ENCODE measurements around the gene LRTM2.

Gene LRTM2

DNA sequence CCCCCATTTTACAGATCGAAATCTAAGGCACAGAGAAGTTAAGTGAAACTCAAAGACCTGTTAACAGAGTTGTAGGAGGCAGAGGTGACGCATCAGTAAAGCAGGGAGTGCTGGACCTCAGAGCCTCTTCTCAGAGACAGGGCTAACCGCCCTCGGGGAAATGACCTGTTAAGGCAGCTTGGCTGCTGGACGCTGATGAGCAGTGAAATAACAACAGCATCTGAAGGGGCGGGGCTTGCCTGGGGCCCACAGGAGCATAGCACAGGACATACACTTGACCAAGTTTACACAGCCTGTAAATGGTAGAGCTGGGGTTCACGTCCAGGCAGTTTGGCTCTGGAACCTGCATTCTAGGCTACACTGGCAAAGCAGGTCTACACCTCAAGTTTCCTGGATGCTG, 39.3 kb downstream of the LRTM2 start:
- Mint-ChIP-seq H3K4me3 (no peak overlapping the region), H3K36me3 (peaks cover 8 to 11% of the 10 kb centered on the region in 2 donors), H3K9me3 (peaks cover 8 to 15% of the 10 kb centered on the region in 2 donors), H3K27ac (no peak overlapping the region), H3K4me1 (no peaks in the 10 kb centered on the region), H3K27me3 (peaks cover 9 to 16% of the 10 kb centered on the region in 2 donors)
- ATAC-seq (replicated peaks), result no peak
- no peak for DNase-seq

DNA sequence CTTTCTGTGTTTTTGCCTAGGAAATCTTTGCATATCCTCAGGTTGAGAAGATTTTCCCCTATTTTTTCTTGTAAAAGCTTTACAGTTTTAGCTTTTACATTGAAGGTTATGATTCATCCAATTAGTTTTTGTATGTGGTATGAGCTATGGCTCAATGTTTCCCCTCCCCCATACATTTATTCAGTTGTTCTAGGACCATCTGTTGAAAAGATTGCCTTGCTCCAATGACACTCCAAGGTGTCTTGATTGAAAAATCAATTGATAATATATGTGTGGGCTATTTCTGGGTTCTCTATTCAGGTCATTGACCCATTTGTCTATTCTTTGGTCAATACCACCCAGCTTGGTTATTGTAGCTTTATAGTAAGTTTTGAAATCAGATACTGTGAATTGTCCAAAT, 42.6 kb downstream of the LRTM2 start:
- Mint-ChIP-seq H3K4me3 (no peak overlapping the region), H3K36me3 (peaks cover 0 to 1% of the 10 kb centered on the region in 2 donors), H3K27me3 (peaks cover 13 to 29% of the 10 kb centered on the region in 2 donors), H3K9me3 (peaks cover 0 to 4% of the 10 kb centered on the region in 2 donors), H3K27ac (no peak overlapping the region), H3K4me1 (no peaks in the 10 kb centered on the region)
- DNase-seq (no peak), ATAC-seq (replicated peaks) (no peak)

DNA sequence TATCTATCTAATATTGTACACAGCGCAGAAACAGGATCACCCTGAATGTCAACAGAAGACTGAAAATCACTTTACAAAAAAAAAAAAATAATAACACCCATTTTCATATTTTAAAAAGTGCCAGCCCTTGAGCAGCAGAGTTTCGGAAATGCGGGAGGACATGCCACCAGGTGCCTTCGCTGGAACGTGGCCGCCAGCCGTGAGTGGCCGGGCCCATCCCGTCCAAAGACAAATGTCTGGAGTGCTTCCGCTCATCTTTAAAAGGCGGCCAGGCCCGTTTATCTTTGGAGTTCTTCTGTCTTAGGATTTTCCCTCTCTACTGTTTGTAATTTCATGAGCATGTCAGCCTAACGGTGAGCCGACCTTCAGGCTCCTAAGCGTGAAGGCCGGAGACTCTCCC, 43.5 kb downstream of the LRTM2 start:
- Mint-ChIP-seq H3K4me3 (no peak overlapping the region), H3K4me1 (no peaks in the 10 kb centered on the region), H3K27me3 (peaks cover 18 to 38% of the 10 kb centered on the region in 2 donors), H3K36me3 (peaks cover 0 to 1% of the 10 kb centered on the region in 2 donors), H3K27ac (no peak overlapping the region), H3K9me3 (peaks cover 4% of the 10 kb centered on the region in 2 donors)
- ATAC-seq (replicated peaks), result no peak
- DNase-seq, result no peak

DNA sequence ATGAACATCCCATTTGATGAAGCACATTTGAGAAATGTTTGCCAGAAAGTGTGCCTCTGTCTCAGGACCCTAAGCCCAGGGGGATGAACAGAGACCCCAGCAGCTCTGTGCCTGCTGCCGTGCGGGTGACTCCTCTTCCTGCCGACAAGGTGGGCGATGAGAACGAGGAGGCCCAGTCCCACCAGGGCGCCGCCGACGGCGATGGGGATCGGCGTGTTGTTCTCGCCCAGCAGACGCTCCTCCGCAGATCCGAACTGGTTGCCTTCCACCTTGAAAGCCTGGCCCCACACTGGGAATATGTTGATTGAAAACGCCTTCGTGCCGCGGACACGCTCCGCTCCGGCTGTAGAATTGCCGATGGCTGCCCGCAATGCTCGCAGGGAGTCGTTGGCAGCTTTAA, 44.1 kb downstream of the LRTM2 start:
- ATAC-seq (replicated peaks) (no peak), DNase-seq (no peak)
- Mint-ChIP-seq H3K9me3 (peaks cover 4 to 5% of the 10 kb centered on the region in 2 donors), H3K4me1 (no peaks in the 10 kb centered on the region), H3K4me3 (no peak overlapping the region), H3K36me3 (peaks cover 0 to 1% of the 10 kb centered on the region in 2 donors), H3K27ac (no peak overlapping the region), H3K27me3 (peaks cover 20 to 38% of the 10 kb centered on the region in 2 donors)

DNA sequence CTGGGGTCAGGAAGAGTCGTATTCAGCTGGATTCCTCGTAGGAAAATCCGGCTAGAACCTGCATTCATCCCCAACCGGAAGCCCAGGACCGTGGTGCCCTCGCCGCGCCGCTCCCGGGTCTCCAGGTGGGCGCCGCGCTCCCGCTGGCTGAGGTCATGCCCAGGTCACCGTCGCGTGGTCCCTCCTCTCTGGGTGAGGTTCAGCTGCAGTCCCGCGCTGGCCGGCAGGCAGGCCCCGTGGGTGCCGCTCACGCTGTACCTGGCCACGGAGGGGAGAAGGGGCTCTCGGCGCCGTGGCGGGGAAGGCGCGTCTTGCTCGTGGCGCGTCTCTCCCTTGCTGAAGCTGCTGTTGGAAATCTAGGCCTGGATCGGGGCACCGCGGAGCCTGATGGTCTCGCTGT, 44.5 kb downstream of the LRTM2 start:
- DNase-seq (no peak), ATAC-seq (replicated peaks) (no peak)
- H3K27ac Mint-ChIP-seq, result no peak overlapping the region
- no peak overlapping the region for H3K4me3 Mint-ChIP-seq
- H3K36me3 Mint-ChIP-seq, result peaks cover 0 to 1% of the 10 kb centered on the region in 2 donors
- no peaks in the 10 kb centered on the region for H3K4me1 Mint-ChIP-seq
- peaks cover 4 to 6% of the 10 kb centered on the region in 2 donors for H3K9me3 Mint-ChIP-seq
- peaks cover 21 to 38% of the 10 kb centered on the region in 2 donors for H3K27me3 Mint-ChIP-seq

DNA sequence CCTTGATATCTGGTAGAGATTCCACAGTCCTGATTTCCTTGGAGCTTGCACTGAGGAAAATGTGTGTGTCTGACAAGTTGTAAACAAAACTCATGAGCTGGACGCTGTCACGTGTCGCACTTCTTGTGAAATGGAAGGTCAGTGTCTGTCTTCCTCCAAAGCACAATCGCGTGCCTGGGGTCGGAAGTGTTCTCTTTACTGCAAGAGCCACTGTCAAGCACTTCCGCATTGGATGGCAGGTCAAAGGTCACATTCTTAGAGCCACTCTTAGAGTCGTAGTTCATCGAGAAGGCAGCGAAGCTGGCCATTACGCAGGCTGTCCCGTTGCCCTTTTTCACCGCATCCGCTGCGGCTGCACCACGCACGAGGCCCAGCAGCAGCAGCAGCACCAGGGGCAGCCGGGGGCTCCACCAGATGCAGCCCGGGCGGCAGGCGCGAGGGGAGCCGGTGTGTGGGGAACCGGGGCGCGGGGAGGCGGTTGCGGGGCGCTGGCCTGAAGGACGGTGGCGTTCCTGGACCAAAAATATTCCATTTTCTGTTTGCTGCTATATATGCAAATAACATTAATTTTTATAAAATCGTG, 45.0 kb downstream of the LRTM2 start:
- Mint-ChIP-seq H3K4me1 (no peaks in the 10 kb centered on the region), H3K36me3 (peaks cover 0 to 1% of the 10 kb centered on the region in 2 donors), H3K9me3 (peaks cover 5 to 6% of the 10 kb centered on the region in 2 donors), H3K27ac (no peak overlapping the region), H3K4me3 (no peak overlapping the region), H3K27me3 (peaks cover 17 to 38% of the 10 kb centered on the region in 2 donors)
- DNase-seq (no peak), ATAC-seq (replicated peaks) (no peak)

DNA sequence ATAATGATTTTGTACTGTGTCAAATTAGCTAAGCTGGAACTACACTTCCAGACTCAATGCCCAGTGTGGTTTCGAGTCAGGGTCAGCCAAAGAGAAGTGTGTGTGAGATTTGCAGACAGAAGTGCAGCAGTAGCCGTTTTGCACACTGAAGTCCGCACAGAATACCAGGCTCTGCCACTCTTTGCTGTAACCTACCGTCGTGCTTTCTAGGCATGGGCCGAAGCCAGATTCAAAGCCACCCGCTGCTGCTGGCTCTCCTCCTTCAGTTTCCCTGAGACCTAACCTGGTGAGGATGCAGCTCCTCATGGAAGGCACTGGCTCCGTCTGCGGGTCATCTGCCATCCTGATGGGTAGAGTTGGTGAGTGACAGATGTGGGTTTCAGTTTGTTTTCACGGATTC, 48.8 kb downstream of the LRTM2 start:
- peaks cover 15 to 18% of the 10 kb centered on the region in 2 donors for H3K9me3 Mint-ChIP-seq
- H3K4me3 Mint-ChIP-seq, result no peak overlapping the region
- no peaks in the 10 kb centered on the region for H3K4me1 Mint-ChIP-seq
- no peak overlapping the region for H3K27ac Mint-ChIP-seq
- H3K36me3 Mint-ChIP-seq, result peaks cover 0 to 1% of the 10 kb centered on the region in 2 donors
- H3K27me3 Mint-ChIP-seq, result peaks cover 12 to 38% of the 10 kb centered on the region in 2 donors
- no peak for ATAC-seq (replicated peaks)
- DNase-seq, result no peak

DNA sequence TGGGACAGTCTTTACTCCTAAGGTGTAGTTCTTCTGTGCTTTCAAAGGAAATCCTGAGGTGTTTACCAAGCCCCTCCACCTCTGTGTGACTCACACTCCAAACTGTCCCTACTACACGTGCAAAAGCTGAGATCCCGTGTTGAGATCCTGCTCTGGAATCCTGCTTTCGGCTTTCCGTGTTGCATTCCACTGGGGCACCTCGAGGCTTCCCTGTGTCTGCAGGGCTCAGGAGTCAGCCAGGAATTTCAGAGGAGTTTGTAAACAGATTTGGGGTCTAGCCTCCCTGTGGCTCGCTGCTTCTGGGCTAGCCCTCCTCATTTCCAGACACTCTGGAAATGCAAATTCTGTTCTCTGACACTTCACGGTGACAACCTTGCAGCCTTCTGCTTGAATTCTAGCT, 49.7 kb downstream of the LRTM2 start:
- H3K4me1 Mint-ChIP-seq, result no peaks in the 10 kb centered on the region
- peaks cover 15 to 18% of the 10 kb centered on the region in 2 donors for H3K9me3 Mint-ChIP-seq
- H3K27ac Mint-ChIP-seq, result no peak overlapping the region
- H3K4me3 Mint-ChIP-seq, result no peak overlapping the region
- ATAC-seq (replicated peaks) (no peak), DNase-seq (no peak)
- H3K36me3 Mint-ChIP-seq, result peaks cover 0 to 1% of the 10 kb centered on the region in 2 donors
- H3K27me3 Mint-ChIP-seq, result peaks cover 16 to 31% of the 10 kb centered on the region in 2 donors

DNA sequence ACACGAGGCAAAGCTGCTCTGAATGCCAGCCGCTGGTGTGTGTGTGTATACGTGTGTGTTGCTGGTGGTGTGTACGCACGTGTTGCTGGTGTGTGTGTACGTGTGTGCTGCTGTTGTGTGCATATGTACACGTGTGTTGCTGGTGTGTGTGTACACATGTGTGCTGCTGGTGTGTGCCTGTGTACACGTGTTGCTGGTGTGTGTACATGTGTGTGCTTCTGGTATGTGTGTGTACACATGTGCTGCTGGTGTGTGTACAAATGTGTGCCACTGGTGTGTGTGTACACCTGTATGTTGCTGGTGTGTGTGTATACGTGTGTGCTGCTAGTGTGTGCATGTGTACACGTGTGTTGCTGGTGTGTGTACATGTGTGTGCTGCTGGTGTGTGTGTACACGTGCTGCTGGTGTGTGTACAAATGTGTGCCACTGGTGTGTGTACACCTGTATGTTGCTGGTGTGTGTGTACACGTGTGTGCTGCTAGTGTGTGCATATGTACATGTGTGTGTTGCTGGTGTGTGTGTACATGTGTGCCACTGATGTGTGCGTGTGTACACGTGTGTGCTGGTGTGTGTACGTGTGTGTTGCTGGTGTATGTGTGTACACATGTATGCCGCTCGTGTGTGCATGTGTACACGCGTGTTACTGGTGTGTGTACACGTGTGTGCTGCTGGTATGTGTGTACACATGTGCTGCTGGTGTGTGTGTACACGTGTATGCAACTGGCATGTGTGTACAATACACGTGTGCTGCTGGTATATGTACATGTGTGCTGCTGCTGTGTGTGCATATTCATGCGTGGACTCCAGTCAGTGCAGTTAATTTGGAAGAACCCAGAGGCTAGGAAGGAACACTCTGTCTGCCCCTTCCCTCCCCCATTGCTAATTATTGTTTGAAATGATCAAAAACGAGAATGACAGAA, 50.9 kb downstream of the LRTM2 start:
- Mint-ChIP-seq H3K27ac (no peak overlapping the region), H3K4me3 (no peak overlapping the region), H3K4me1 (no peaks in the 10 kb centered on the region), H3K27me3 (peaks cover 16 to 29% of the 10 kb centered on the region in 2 donors), H3K9me3 (peaks cover 14 to 18% of the 10 kb centered on the region in 2 donors), H3K36me3 (no peaks in the 10 kb centered on the region)
- ATAC-seq (replicated peaks), result no peak
- no peak for DNase-seq

DNA sequence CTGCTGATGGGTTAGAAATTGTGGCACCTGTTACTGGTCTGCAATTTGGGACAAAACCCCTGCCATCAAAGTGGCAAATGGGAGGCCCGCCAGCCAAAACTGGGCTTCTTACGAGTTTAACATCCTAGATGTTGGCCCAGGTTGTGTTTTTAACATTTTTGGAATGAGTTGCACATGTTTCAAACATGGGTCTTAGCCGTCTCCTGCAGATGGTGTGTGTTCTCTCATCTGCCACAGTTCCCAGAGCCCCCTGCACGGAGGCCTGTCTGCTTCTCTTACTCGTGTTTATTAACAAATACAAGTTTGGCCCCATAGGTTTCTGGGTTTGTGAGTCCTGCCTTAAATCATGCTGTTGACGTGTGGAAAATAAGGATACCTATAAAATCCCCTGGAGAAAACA, 51.6 kb downstream of the LRTM2 start:
- no peaks in the 10 kb centered on the region for H3K4me1 Mint-ChIP-seq
- H3K27ac Mint-ChIP-seq, result no peak overlapping the region
- peaks cover 14 to 18% of the 10 kb centered on the region in 2 donors for H3K9me3 Mint-ChIP-seq
- H3K4me3 Mint-ChIP-seq, result no peak overlapping the region
- no peaks in the 10 kb centered on the region for H3K36me3 Mint-ChIP-seq
- DNase-seq (no peak), ATAC-seq (replicated peaks) (no peak)
- H3K27me3 Mint-ChIP-seq, result peaks cover 22 to 33% of the 10 kb centered on the region in 2 donors

DNA sequence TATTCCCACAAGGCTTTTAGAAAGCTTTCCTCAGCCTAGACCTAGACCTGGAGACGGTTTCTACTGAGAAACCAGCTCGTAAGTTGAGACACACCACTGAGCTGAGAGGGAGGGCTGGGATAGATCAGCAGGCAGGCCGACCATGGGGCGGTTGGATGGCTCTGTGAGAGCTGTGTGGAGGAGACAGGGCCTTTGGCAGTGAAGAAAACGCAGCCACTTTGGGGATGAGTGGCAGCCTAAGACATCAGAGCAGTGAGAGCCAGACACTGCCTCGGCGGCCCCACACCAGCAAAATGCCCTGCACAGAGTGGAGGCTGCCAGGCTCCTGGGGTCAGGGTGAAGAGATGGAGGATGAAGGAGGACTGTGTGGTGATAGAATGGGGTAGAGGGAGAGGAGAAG, 52.1 kb downstream of the LRTM2 start:
- DNase-seq (no peak), ATAC-seq (replicated peaks) (no peak)
- H3K4me1 Mint-ChIP-seq, result no peaks in the 10 kb centered on the region
- H3K4me3 Mint-ChIP-seq, result no peak overlapping the region
- peaks cover 23 to 30% of the 10 kb centered on the region in 2 donors for H3K27me3 Mint-ChIP-seq
- no peaks in the 10 kb centered on the region for H3K36me3 Mint-ChIP-seq
- H3K27ac Mint-ChIP-seq, result no peak overlapping the region
- peaks cover 14 to 18% of the 10 kb centered on the region in 2 donors for H3K9me3 Mint-ChIP-seq

DNA sequence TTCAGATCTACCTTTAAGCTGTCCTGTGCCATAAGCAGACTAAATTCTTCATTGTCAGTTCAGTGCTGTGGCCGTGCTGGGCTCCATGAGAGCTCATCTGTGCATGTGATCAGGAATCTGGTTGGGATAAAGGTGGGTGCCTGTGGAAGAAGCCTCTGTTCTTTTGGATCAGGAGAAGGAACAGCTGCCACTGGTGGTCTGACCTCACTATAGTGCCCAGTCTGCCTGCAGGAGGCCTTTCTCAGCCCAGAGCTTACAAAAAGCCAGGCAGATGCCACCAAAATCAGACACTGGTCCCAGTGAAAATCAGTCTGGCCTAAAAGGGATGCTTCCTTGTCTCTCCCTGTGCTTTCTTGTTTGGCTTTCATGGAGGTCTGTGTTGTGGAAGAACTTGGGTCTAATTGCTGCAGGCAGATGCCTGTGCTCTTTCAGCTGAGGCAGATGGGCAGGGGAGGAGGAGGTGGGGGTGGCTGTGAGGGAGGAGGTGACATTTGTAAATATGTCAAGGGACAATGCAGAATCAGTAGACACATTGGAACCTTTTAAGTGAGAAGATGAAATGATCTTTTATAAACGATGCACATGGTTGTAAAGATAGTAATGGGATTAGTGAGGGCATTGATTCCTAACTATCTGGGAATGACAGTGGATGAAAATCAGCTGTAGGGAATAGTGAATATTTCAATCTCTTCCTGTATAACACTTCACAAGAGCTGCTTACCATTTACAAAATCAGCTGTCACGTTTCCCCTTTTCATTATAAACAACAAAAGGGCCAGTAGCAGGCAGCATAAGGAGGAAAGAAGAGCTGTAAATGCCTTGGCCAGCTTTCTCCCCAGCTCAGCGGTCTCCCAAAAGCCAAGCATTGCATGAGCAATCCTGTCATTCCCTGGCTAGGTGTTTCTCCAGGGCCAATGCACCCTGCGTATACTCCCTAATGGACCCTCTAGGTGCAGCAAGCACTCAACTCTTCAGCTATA, 53.5 kb downstream of the LRTM2 start:
- Mint-ChIP-seq H3K27ac (no peak overlapping the region), H3K36me3 (no peaks in the 10 kb centered on the region), H3K4me3 (no peak overlapping the region), H3K9me3 (peaks cover 11 to 14% of the 10 kb centered on the region in 2 donors), H3K4me1 (no peaks in the 10 kb centered on the region), H3K27me3 (peaks cover 15 to 17% of the 10 kb centered on the region in 2 donors)
- ATAC-seq (replicated peaks) (no peak), DNase-seq (no peak)

DNA sequence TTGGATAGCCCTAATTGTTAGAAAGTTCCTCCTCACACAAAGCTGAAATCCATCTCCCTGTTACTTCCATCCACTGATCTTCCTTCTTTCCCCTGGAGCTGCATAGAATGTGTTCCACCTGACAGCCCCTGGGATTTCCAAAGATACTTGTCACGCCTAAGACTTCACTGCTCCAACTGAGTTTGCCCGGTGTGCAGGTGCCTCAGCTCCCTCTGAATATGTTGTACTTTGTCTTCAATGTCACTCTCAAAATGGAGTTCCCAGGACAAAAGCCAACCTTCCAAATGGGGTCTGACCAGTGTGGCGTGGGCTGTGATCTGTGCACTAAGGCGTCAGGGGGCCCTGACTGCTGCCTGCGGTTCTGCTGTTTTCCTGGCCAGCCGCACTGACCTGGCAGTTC, 55.2 kb downstream of the LRTM2 start:
- Mint-ChIP-seq H3K27me3 (peaks cover 12 to 22% of the 10 kb centered on the region in 2 donors), H3K4me1 (no peaks in the 10 kb centered on the region), H3K9me3 (peaks cover 9 to 10% of the 10 kb centered on the region in 2 donors), H3K36me3 (no peaks in the 10 kb centered on the region), H3K27ac (no peak overlapping the region), H3K4me3 (no peak overlapping the region)
- ATAC-seq (replicated peaks) (no peak), DNase-seq (no peak)

DNA sequence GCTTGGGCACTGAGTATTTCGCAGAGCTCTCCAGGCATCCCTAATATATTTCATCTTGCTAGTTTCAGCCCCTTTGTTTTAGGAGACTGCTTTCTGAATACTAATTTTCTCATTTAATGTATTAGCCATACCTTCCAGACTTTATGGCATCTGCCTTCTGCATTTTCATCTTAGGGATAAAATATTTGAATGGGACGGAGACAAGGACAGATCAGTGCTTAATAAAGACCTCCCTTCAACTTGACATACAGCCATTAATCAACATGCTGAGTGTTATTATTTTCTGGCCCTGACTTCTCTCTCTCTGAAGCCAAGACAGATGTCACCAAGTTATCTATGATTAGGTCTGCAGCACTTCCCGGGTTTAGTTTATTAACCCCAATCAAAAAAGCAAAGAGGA, 55.7 kb downstream of the LRTM2 start:
- peaks cover 12 to 25% of the 10 kb centered on the region in 2 donors for H3K27me3 Mint-ChIP-seq

More for the DNA sequence above, 55.7 kb downstream of the LRTM2 start:
- Mint-ChIP-seq H3K36me3 (no peaks in the 10 kb centered on the region), H3K4me3 (no peak overlapping the region), H3K27ac (no peak overlapping the region), H3K9me3 (peaks cover 5 to 6% of the 10 kb centered on the region in 2 donors), H3K4me1 (no peaks in the 10 kb centered on the region)
- no peak for ATAC-seq (replicated peaks)
- no peak for DNase-seq
